ENCODE data around the gene RBMS3. TPM values are rescaled to one million over a fixed set of nuclear protein-coding genes. Genes with fewer than 3 reads are reported as not detected.

RBMS3 gene
- total and polyA plus RNA-seq, 2 of the 8 experiments (the other 6 are each of a cell fraction or from before 2014, with no cell fraction given): 3.7 to 6.9 TPM

GRCh38 chr3:29370476-29371420 lies 89.9 kb downstream of the RBMS3 start (continued):
- TF ChIP-seq EGR1 (IDR thresholded peaks at IDR 0.05; ENCODE audit: borderline replicate concordance, low read depth, low read length): no peak
- no peak for TF ChIP-seq CTCF (IDR thresholded peaks at IDR 0.05; ENCODE audit: control extremely low read depth in 1 of 3, insufficient read depth in 1 of 3, low read depth in 1 of 3, low read length in 3 of 3)
- no peak for TF ChIP-seq ASH2L (IDR thresholded peaks at IDR 0.05; ENCODE audit: low read length)
- TF ChIP-seq RNF2 (IDR thresholded peaks at IDR 0.05; ENCODE audit: borderline replicate concordance, low read depth, low read length, missing control alignments, poor library complexity, severe bottlenecking): no peak
- TF ChIP-seq EZH2 (IDR thresholded peaks at IDR 0.05; ENCODE audit: low read depth, low read length, severe bottlenecking): no peak
